ENCODE results near the gene PYDC2. TPM values are rescaled to one million over a fixed set of nuclear protein-coding genes. Genes with fewer than 3 reads are reported as not detected.

The PYDC2 gene
- total RNA-seq, 6 donors from 2014 or later, result not detected

DNA sequence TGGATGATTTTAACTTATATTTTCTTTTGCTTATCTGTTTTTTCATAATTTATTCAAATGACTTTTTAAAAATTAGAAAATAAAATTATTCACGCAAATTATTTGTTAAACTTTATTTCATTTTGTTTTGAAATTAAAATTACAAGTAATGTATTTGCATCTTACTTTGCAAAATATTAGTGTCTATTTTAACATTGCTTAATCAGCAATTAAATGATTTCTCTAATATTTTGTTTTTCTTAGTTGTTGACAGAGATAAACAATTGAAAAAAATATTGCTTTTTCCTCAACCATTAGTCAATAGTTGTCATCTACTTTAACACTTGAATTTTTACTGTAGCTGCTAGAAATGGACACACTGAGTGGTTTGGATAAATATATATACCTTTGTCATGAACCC, 32.8 kb upstream of the PYDC2 start:
- ATAC-seq (ENCODE audit: low FRiP score in 2 of 2) (no peak), DNase-seq (no peak)
- H3K4me3 ChIP-seq, result no peak overlapping the region
- H3K27me3 ChIP-seq, result no peaks in the 10 kb centered on the region
- no peaks in the 10 kb centered on the region for H3K4me1 ChIP-seq
- H3K27ac ChIP-seq, result no peak overlapping the region
- H3K9me3 ChIP-seq, result no peaks in the 10 kb centered on the region
- TF ChIP-seq POLR2AphosphoS5 (IDR thresholded peaks at IDR 0.05) (no peak), EP300 (IDR thresholded peaks at IDR 0.05) (no peak), POLR2A (IDR thresholded peaks at IDR 0.05) (no peak)
- TF ChIP-seq, protein P1, sequence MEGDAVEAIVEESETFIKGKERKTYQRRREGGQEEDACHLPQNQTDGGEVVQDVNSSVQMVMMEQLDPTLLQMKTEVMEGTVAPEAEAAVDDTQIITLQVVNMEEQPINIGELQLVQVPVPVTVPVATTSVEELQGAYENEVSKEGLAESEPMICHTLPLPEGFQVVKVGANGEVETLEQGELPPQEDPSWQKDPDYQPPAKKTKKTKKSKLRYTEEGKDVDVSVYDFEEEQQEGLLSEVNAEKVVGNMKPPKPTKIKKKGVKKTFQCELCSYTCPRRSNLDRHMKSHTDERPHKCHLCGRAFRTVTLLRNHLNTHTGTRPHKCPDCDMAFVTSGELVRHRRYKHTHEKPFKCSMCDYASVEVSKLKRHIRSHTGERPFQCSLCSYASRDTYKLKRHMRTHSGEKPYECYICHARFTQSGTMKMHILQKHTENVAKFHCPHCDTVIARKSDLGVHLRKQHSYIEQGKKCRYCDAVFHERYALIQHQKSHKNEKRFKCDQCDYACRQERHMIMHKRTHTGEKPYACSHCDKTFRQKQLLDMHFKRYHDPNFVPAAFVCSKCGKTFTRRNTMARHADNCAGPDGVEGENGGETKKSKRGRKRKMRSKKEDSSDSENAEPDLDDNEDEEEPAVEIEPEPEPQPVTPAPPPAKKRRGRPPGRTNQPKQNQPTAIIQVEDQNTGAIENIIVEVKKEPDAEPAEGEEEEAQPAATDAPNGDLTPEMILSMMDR (IDR thresholded peaks at IDR 0.05), result no peak
- 93 to 98% methylated on average over 1 of the region's 1 CpG for WGBS, 2 donors
- H3K36me3 ChIP-seq, result no peaks in the 10 kb centered on the region

DNA sequence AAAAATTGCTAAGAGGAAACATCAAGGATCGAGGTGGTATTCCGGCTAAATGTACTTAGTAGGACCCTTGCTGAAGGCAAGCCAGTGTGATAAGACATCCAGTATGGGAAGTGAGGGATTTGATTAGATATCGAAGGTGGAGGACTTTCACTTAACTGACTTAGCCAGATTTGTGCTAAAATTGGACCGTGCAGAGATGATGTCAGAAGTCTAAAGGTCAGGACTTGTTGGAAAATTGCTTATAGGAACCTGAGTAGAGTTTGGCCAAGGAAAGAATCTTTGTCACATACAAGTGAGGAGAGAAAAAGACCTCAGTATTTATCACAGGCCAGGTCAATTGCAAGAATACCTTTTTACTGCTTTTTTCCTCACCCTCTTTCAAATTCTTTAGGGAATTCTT, 30.9 kb upstream of the PYDC2 start:
- Histone ChIP-seq H3K27ac (no peak overlapping the region), H3K4me3 (no peak overlapping the region), H3K36me3 (no peaks in the 10 kb centered on the region), H3K9me3 (no peaks in the 10 kb centered on the region), H3K4me1 (no peaks in the 10 kb centered on the region), H3K27me3 (no peaks in the 10 kb centered on the region)
- ATAC-seq (ENCODE audit: low FRiP score in 2 of 2), result no peak
- WGBS, 2 donors, result 63 to 69% methylated on average over 4 of the region's 4 CpGs
- TF ChIP-seq POLR2AphosphoS5 (IDR thresholded peaks at IDR 0.05) (no peak), EP300 (IDR thresholded peaks at IDR 0.05) (no peak), POLR2A (IDR thresholded peaks at IDR 0.05) (no peak)
- TF ChIP-seq, protein P1 (IDR thresholded peaks at IDR 0.05), result no peak
- no peak for DNase-seq

DNA sequence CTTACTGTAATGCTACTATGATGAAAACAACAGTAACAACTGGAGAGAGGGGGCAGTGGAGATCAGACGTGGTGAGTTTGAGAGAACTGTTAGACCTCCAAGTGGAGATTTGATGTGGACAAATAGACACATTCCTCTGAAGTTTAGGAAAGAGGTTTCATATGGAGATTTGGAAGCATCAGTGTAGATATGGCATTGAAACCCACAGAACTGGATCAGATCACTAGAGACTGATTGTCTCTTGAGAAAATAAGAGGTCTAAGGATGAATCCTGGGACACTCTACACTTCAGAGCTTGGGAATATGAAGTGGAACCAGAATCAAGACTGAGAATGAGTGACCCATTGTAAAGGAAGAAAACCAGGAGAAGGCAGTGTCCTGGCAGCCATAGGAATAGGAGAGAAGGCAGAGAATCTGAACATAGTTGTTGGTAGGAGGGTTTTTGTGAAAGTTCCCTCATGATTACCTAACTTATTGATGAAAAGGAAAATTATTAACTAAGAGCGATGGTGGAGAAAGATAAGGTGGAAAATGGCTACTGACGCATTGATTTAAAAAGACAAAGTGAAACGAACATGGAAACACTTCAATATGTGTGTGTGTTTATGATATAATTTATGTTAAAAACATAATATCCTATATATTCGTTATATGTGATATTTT, 29.7 kb upstream of the PYDC2 start:
- H3K27me3 ChIP-seq, result no peaks in the 10 kb centered on the region
- no peak overlapping the region for H3K4me3 ChIP-seq
- DNase-seq, result no peak
- no peak overlapping the region for H3K27ac ChIP-seq
- H3K36me3 ChIP-seq, result no peaks in the 10 kb centered on the region
- 80 to 93% methylated on average over 5 of the region's 5 CpGs for WGBS, 2 donors
- no peak for ATAC-seq (ENCODE audit: low FRiP score in 2 of 2)
- H3K4me1 ChIP-seq, result no peaks in the 10 kb centered on the region
- H3K9me3 ChIP-seq, result no peaks in the 10 kb centered on the region
- TF ChIP-seq, protein P1 (IDR thresholded peaks at IDR 0.05), result no peak
- TF ChIP-seq POLR2AphosphoS5 (IDR thresholded peaks at IDR 0.05) (no peak), POLR2A (IDR thresholded peaks at IDR 0.05) (no peak), EP300 (IDR thresholded peaks at IDR 0.05) (no peak)

DNA sequence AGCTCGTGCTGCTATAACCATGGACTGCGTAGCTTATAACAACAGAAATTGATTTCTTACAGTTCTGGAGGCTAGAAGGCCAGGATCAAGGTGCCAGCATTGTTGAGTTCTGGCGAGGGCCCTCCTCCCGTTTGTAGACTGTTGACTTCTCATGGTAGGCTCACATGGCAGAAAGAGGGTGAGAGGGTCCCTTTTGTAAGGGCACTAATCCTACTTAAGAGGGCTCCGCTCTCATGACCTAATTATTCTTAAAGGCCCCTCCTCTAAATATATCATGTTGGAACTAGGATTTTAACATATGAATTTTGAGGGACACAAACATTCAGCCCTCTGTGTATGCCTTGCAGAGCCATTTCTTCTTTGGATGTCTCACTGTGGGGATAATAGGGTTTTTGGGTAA, 28.8 kb upstream of the PYDC2 start:
- Histone ChIP-seq H3K27ac (no peak overlapping the region), H3K9me3 (no peaks in the 10 kb centered on the region), H3K36me3 (no peaks in the 10 kb centered on the region), H3K27me3 (no peaks in the 10 kb centered on the region), H3K4me1 (no peaks in the 10 kb centered on the region), H3K4me3 (no peak overlapping the region)
- 91 to 97% methylated on average over 5 of the region's 5 CpGs for WGBS, 2 donors
- ATAC-seq (ENCODE audit: low FRiP score in 2 of 2) (no peak), DNase-seq (no peak)
- TF ChIP-seq, protein P1 (IDR thresholded peaks at IDR 0.05), result no peak
- TF ChIP-seq POLR2A (IDR thresholded peaks at IDR 0.05) (no peak), EP300 (IDR thresholded peaks at IDR 0.05) (no peak), POLR2AphosphoS5 (IDR thresholded peaks at IDR 0.05) (no peak)

DNA sequence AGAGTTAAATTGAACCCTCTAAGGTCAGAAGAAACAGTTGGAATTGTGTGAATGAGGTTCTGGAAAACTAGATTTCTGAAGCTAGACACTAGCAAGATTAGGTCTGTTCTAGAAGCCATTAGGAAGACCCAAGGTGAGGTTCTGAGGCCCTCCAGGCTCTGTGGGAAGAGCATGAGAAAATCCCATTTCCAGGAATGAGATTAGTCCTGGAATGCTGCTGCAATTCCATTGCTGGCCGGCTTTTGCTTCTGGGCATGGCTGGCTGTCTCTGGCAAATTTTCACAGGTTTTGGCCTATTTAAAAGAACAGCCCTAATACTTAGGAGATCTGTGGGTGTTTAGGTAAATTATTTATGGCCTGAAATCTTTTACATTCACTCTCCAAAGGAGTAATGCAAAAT, 26.9 kb upstream of the PYDC2 start:
- Histone ChIP-seq H3K9me3 (no peaks in the 10 kb centered on the region), H3K27me3 (no peaks in the 10 kb centered on the region), H3K36me3 (no peaks in the 10 kb centered on the region), H3K4me3 (no peak overlapping the region), H3K27ac (no peak overlapping the region), H3K4me1 (no peaks in the 10 kb centered on the region)
- ATAC-seq (ENCODE audit: low FRiP score in 2 of 2) (no peak), DNase-seq (no peak)
- 85 to 93% methylated on average over 1 of the region's 1 CpG for WGBS, 2 donors
- TF ChIP-seq EP300 (IDR thresholded peaks at IDR 0.05), result no peak
- TF ChIP-seq POLR2AphosphoS5 (IDR thresholded peaks at IDR 0.05), result no peak
- TF ChIP-seq POLR2A (IDR thresholded peaks at IDR 0.05), result no peak
- TF ChIP-seq, protein P1 (IDR thresholded peaks at IDR 0.05), result no peak
